Nephron (organoid): ENCODE results near the gene S100P.

Experiments
- H3K27ac Mint-ChIP-seq, 3 experiments: 2 replicates each; pipeline ENCODE4 v1.8.0; 2020; ENCODE audit warnings: mixed read lengths in 3 of 3, mild to moderate bottlenecking in 2 of 3, moderate library complexity in 1 of 3
- H3K27me3 Mint-ChIP-seq: 2 replicates; pipeline ENCODE4 v1.8.0; 2021; ENCODE audit warnings: low read depth, mild to moderate bottlenecking, moderate library complexity, mixed read lengths
- H3K36me3 Mint-ChIP-seq: 2 replicates; pipeline ENCODE4 v1.8.0; 2020; ENCODE audit warnings: low read depth, mixed read lengths
- H3K4me1 Mint-ChIP-seq: 2 replicates; pipeline ENCODE4 v1.8.0; 2020; ENCODE audit warnings: mixed read lengths
- H3K4me3 Mint-ChIP-seq, 3 experiments: 2 replicates each; pipeline ENCODE4 v1.8.0; 2020; ENCODE audit warnings: mild to moderate bottlenecking in 3 of 3, mixed read lengths in 3 of 3, moderate library complexity in 2 of 3
- H3K9me3 Mint-ChIP-seq: 2 replicates; pipeline ENCODE4 v1.8.0; 2020; ENCODE audit warnings: mixed read lengths
- TF ChIP-seq, protein P1 (sequence below), 3 experiments: fragments of 200-600 bp; sonication (generic); IDR thresholded peaks; one replicate each; pipeline ENCODE4 v1.5.0; 2021; ENCODE audit warnings: antibody characterized with exemption in 3 of 3; ENCODE audit not compliant: unreplicated experiment in 3 of 3

S100P gene

DNA sequence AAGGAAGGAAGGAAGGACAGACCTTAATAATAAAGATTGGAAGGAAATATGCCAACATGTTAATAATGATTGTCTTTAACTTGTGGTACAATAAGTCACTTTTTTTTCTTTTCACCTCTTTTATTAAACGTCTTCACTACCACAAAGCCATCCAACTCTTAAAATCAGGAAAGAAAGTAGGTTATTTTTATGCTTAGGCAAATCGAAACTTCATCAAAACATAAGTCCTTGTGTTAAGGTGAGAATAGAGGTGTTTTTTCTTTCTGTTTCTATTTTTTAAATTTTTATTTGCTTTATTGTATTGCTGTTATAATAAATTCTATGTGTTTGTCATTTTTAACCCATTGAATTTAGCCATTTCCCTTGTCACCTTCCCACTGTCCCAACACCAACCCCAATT is 48.8 kb downstream of the S100P start:
- Mint-ChIP-seq H3K4me3 (no peak overlapping the region), H3K4me1 (peaks cover 9% of the 10 kb centered on the region), H3K27me3 (peaks cover 13% of the 10 kb centered on the region), H3K27ac (no peak overlapping the region), H3K9me3 (peaks cover 6% of the 10 kb centered on the region), H3K36me3 (no peaks in the 10 kb centered on the region)
- TF ChIP-seq, protein P1, sequence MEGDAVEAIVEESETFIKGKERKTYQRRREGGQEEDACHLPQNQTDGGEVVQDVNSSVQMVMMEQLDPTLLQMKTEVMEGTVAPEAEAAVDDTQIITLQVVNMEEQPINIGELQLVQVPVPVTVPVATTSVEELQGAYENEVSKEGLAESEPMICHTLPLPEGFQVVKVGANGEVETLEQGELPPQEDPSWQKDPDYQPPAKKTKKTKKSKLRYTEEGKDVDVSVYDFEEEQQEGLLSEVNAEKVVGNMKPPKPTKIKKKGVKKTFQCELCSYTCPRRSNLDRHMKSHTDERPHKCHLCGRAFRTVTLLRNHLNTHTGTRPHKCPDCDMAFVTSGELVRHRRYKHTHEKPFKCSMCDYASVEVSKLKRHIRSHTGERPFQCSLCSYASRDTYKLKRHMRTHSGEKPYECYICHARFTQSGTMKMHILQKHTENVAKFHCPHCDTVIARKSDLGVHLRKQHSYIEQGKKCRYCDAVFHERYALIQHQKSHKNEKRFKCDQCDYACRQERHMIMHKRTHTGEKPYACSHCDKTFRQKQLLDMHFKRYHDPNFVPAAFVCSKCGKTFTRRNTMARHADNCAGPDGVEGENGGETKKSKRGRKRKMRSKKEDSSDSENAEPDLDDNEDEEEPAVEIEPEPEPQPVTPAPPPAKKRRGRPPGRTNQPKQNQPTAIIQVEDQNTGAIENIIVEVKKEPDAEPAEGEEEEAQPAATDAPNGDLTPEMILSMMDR (IDR thresholded peaks at IDR 0.05; ENCODE audit: unreplicated experiment in 3 of 3): no peak

DNA sequence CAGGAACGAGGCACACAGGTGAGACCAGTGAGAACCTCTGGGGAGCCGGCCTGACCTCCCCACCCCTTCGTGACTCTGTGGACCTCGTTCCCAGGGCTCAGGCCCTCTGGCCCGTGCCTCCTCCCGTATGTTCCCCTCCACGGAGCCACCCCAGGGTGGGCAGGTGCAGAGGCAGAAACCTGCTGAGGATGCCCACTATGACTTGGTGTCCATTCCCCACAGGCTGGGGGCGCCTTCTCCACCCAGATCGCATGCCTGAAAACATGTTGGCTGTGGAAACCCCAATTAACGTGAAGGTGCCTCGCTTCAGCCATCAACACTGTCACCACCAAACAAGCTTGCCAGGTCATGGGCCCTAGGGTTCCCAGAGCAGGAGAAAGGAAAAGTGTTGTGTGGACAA is 49.3 kb downstream of the S100P start:
- peaks cover 9% of the 10 kb centered on the region for H3K27me3 Mint-ChIP-seq

More for the DNA sequence above, 49.3 kb downstream of the S100P start:
- Mint-ChIP-seq H3K4me1 (peaks cover 11% of the 10 kb centered on the region), H3K27ac (no peak overlapping the region), H3K9me3 (peaks cover 6% of the 10 kb centered on the region), H3K4me3 (no peak overlapping the region), H3K36me3 (no peaks in the 10 kb centered on the region)
- TF ChIP-seq, protein P1 (IDR thresholded peaks at IDR 0.05; ENCODE audit: unreplicated experiment in 3 of 3): no peak
